AG08396 (cell line): ENCODE measurements around the gene TTC27.

ENCODE experiments used
- DNase-seq: peaks from one replicate; pipeline ENCODE4 v3.0.0; 2012; ENCODE audit warnings: low spot score, mixed read lengths

TTC27 gene

GRCh38 chr2:32755666-32756065 lies 127.8 kb downstream of the TTC27 start:
- no peak for DNase-seq

GRCh38 chr2:32756074-32756727 lies 128.4 kb downstream of the TTC27 start:
- no peak for DNase-seq

- DNase-seq, result no peak
Observed at GRCh38 chr2:32758232-32758631, 130.4 kb downstream of the TTC27 start.

- DNase-seq, result no peak
Observed at GRCh38 chr2:32760628-32761027, 132.8 kb downstream of the TTC27 start.

GRCh38 chr2:32768387-32769174 lies 140.7 kb downstream of the TTC27 start:
- DNase-seq, result no peak

GRCh38 chr2:32770360-32770759 lies 142.5 kb downstream of the TTC27 start:
- no peak for DNase-seq

GRCh38 chr2:32772638-32773447 lies 145.0 kb downstream of the TTC27 start:
- DNase-seq, result peak; percentile 70

GRCh38 chr2:32773448-32773808 lies 145.6 kb downstream of the TTC27 start:
- DNase-seq, result no peak

GRCh38 chr2:32775954-32776353 lies 148.1 kb downstream of the TTC27 start:
- DNase-seq, result no peak

GRCh38 chr2:32777714-32778113 lies 149.9 kb downstream of the TTC27 start:
- DNase-seq, result no peak

GRCh38 chr2:32780961-32781360 lies 153.1 kb downstream of the TTC27 start:
- no peak for DNase-seq

- DNase-seq, result no peak
Observed at GRCh38 chr2:32783469-32783868, 155.6 kb downstream of the TTC27 start.

- DNase-seq, result no peak
Observed at GRCh38 chr2:32783933-32784332, 156.1 kb downstream of the TTC27 start.

GRCh38 chr2:32787207-32787606 lies 159.4 kb downstream of the TTC27 start:
- no peak for DNase-seq

GRCh38 chr2:32788114-32788513 lies 160.3 kb downstream of the TTC27 start:
- DNase-seq, result no peak

GRCh38 chr2:32792416-32792815 lies 164.6 kb downstream of the TTC27 start:
- no peak for DNase-seq

- no peak for DNase-seq
Observed at GRCh38 chr2:32798829-32799228, 171.0 kb downstream of the TTC27 start.

- no peak for DNase-seq
Observed at GRCh38 chr2:32801741-32802140, 173.9 kb downstream of the TTC27 start.

- DNase-seq, result no peak
Observed at GRCh38 chr2:32802877-32803276, 175.0 kb downstream of the TTC27 start.

- no peak for DNase-seq
Observed at GRCh38 chr2:32804205-32804604, 176.4 kb downstream of the TTC27 start.

GRCh38 chr2:32805104-32806095 lies 177.6 kb downstream of the TTC27 start:
- DNase-seq, result peak; percentile 12

- no peak for DNase-seq
Observed at GRCh38 chr2:32806857-32807256, 179.0 kb downstream of the TTC27 start.
